Panc1 (cell line): ENCODE results near the gene ZC3H7A. TPM values are rescaled to one million over a fixed set of nuclear protein-coding genes. Genes with fewer than 3 reads are reported as not detected.

Experiments used
- ATAC-seq: fragments of 200-7000 bp; cut with Tn5 transposase; 2 replicates; pipeline ENCODE4 v1.9.1; 2020; ENCODE audit warnings: mild to moderate bottlenecking, moderate library complexity
- BruUV-seq: library from RNA; stranded (reverse); fragments of 400-500 nt; replicated peaks from 2 replicates; lab custom pipeline; 2021; lab: Mats Ljungman, UMichigan
- CTCF ChIA-PET: fragments of 300-600 bp; sonication (Branson Sonifier 250); formaldehyde crosslinking; loops from one replicate; lab custom pipeline; 2022; ENCODE audit warnings: antibody characterized with exemption; lab: Charles Lee
- POLR2A ChIA-PET: fragments of 300-600 bp; sonication (Branson Sonifier 250); formaldehyde crosslinking; loops from one replicate; lab custom pipeline; 2022; ENCODE audit warnings: antibody characterized with exemption; lab: Charles Lee
- DNase-seq: peaks from one replicate; pipeline ENCODE4 v3.0.0-alpha.2; 2010; ENCODE audit warnings: low read depth, low spot score
- H3K27ac ChIP-seq: 2 replicates; pipeline ENCODE4 v1.5.1; 2011; ENCODE audit warnings: mild to moderate bottlenecking, low read length, inconsistent platforms
- H3K27me3 ChIP-seq: fragments of 200-500 bp; sonication (Bioruptor generic); 2 replicates; pipeline ENCODE4 v1.6.0; 2014; ENCODE audit warnings: low read length, inconsistent platforms; ENCODE audit not compliant: control insufficient read depth, insufficient read depth
- H3K36me3 ChIP-seq: fragments of 200-500 bp; sonication (Bioruptor generic); 2 replicates; pipeline ENCODE4 v1.5.1; 2014; ENCODE audit warnings: inconsistent platforms, mild to moderate bottlenecking, low read length, moderate library complexity; ENCODE audit not compliant: control insufficient read depth, insufficient read depth
- H3K4me1 ChIP-seq: 2 replicates; pipeline ENCODE4 v1.5.1; 2011; ENCODE audit warnings: inconsistent platforms, mild to moderate bottlenecking, low read length, moderate library complexity; ENCODE audit not compliant: control insufficient read depth, insufficient read depth
- H3K4me3 ChIP-seq, 2 experiments: 2 replicates each; pipeline ENCODE4 v1.5.1; 2011 to 2012; ENCODE audit warnings: low read depth in 2 of 2, low read length in 2 of 2, mild to moderate bottlenecking in 2 of 2, inconsistent platforms in 1 of 2, moderate library complexity in 1 of 2
- H3K9me3 ChIP-seq: fragments of 200-500 bp; sonication (Bioruptor generic); 2 replicates; pipeline ENCODE4 v1.5.1; 2014; ENCODE audit warnings: low read depth, mild to moderate bottlenecking, inconsistent platforms, low read length, moderate library complexity; ENCODE audit not compliant: control insufficient read depth, insufficient read depth
- POLR2AphosphoS5 ChIP-seq: IDR thresholded peaks from 2 replicates; pipeline ENCODE4 v1.6.1; 2012; ENCODE audit warnings: mild to moderate bottlenecking, low read depth, low read length, moderate library complexity
- SIN3A ChIP-seq: IDR thresholded peaks from 2 replicates; pipeline ENCODE4 v1.6.1; 2012; ENCODE audit warnings: low read depth, mild to moderate bottlenecking, low read length, moderate library complexity, borderline replicate concordance; ENCODE audit not compliant: insufficient read depth
- TCF7L2 ChIP-seq: IDR thresholded peaks from 2 replicates; pipeline ENCODE4 v1.6.1; 2011; ENCODE audit warnings: mild to moderate bottlenecking, low read depth, low read length, inconsistent platforms
- in situ Hi-C: cut with HindIII; loops from 2 replicates; pipeline ENCODE4 v1.10.0; 2016; ENCODE audit warnings: low sequenced_read_pairs, low pct_unique_long_range_greater_than_20kb
- intact Hi-C: fragments of 100-400 bp; cut with micrococcal nuclease; formaldehyde crosslinking; loops from one replicate; pipeline ENCODE4 v1.10.0; 2022; ENCODE audit not compliant: unreplicated experiment
- total RNA-seq: library from RNA; stranded (reverse); gene quantifications from one replicate; pipeline ENCODE4 v1.2.1, GENCODE V29; 2021; ENCODE audit not compliant: unreplicated experiment
- TF ChIP-seq, protein P1 (sequence below): fragments of 450-650 bp; IDR thresholded peaks from 2 replicates; pipeline ENCODE4 v1.5.1; 2017; ENCODE audit warnings: mild to moderate bottlenecking
- TF ChIP-seq, protein P2 (sequence below), 2 experiments: IDR thresholded peaks; 2 replicates each; pipeline ENCODE4 v1.6.1; 2011 to 2012; ENCODE audit warnings: low read depth in 2 of 2, control low read depth in 1 of 2, low read length in 1 of 2, mild to moderate bottlenecking in 1 of 2, moderate library complexity in 1 of 2; ENCODE audit not compliant: insufficient read depth in 1 of 2

The ZC3H7A gene
- total RNA-seq, 1 experiment from 2014 or later = 52.3 TPM

DNA sequence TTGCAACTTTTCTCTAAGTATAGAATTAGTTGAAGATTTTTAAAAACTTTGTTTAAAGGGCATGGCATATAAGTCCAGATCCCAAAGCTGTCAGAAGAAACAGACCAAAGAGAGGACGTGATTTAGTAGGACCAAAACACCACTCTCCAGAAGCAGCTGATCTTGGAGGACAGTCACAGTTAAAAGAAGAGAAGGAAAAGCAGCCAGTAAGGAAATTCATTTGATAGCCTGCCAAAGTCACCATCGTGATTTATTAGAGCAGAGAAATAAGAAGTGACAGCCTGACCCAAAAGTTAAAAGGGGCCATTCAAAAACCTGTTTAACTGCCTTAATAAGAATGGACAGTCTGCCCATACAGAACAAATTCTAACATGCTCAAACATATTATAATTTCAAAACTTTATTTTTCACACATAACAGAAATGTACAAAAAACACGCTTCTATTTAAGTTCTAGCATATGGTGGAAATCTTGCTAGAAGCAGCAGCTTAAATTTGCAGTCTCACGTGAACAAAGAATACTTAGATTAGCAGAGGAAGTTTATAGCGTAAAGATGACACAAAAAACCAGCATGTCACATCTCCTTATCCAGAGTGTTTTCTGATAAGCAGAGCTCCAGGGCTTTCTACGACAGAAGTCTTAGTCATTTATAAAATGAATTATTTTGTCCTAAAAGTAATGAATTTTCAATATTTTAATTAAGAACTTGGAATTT lies 91.6 kb downstream of the ZC3H7A start:
- no peak for ATAC-seq
- Histone ChIP-seq H3K27me3 (no peaks in the 10 kb centered on the region), H3K27ac (no peak overlapping the region), H3K9me3 (no peaks in the 10 kb centered on the region), H3K4me3 (no peak overlapping the region), H3K36me3 (no peaks in the 10 kb centered on the region), H3K4me1 (no peaks in the 10 kb centered on the region)
- TSS peak; percentile 47 for BruUV-seq
- CTCF ChIA-PET = no interaction called here
- intact Hi-C loops (no loop called here), in situ Hi-C loops (no loop called here)
- POLR2A ChIA-PET = no interaction called here
- TF ChIP-seq, protein P1, sequence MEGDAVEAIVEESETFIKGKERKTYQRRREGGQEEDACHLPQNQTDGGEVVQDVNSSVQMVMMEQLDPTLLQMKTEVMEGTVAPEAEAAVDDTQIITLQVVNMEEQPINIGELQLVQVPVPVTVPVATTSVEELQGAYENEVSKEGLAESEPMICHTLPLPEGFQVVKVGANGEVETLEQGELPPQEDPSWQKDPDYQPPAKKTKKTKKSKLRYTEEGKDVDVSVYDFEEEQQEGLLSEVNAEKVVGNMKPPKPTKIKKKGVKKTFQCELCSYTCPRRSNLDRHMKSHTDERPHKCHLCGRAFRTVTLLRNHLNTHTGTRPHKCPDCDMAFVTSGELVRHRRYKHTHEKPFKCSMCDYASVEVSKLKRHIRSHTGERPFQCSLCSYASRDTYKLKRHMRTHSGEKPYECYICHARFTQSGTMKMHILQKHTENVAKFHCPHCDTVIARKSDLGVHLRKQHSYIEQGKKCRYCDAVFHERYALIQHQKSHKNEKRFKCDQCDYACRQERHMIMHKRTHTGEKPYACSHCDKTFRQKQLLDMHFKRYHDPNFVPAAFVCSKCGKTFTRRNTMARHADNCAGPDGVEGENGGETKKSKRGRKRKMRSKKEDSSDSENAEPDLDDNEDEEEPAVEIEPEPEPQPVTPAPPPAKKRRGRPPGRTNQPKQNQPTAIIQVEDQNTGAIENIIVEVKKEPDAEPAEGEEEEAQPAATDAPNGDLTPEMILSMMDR = no peak
- TF ChIP-seq, protein P2, sequence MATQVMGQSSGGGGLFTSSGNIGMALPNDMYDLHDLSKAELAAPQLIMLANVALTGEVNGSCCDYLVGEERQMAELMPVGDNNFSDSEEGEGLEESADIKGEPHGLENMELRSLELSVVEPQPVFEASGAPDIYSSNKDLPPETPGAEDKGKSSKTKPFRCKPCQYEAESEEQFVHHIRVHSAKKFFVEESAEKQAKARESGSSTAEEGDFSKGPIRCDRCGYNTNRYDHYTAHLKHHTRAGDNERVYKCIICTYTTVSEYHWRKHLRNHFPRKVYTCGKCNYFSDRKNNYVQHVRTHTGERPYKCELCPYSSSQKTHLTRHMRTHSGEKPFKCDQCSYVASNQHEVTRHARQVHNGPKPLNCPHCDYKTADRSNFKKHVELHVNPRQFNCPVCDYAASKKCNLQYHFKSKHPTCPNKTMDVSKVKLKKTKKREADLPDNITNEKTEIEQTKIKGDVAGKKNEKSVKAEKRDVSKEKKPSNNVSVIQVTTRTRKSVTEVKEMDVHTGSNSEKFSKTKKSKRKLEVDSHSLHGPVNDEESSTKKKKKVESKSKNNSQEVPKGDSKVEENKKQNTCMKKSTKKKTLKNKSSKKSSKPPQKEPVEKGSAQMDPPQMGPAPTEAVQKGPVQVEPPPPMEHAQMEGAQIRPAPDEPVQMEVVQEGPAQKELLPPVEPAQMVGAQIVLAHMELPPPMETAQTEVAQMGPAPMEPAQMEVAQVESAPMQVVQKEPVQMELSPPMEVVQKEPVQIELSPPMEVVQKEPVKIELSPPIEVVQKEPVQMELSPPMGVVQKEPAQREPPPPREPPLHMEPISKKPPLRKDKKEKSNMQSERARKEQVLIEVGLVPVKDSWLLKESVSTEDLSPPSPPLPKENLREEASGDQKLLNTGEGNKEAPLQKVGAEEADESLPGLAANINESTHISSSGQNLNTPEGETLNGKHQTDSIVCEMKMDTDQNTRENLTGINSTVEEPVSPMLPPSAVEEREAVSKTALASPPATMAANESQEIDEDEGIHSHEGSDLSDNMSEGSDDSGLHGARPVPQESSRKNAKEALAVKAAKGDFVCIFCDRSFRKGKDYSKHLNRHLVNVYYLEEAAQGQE (IDR thresholded peaks at IDR 0.05; ENCODE audit: insufficient read depth in 1 of 2, low read depth in 2 of 2, low read length in 1 of 2) = no peak
- TF ChIP-seq SIN3A = no peak
- TF ChIP-seq POLR2AphosphoS5 = no peak
- TF ChIP-seq TCF7L2 = no peak
- DNase-seq = no peak

Other genes with a start within 250 kb of the ZC3H7A start
- 85.2 TPM for gene LITAF, start 210.3 kb downstream of the ZC3H7A start, total RNA-seq
- 15.6 TPM for gene SNN, start 128.8 kb downstream of the ZC3H7A start, total RNA-seq
- gene TXNDC11, start 54.4 kb downstream of the ZC3H7A start, total RNA-seq = 30.5 TPM
- gene RSL1D1, start 54.3 kb upstream of the ZC3H7A start, total RNA-seq = 195 TPM
- 194 TPM for gene GSPT1, start 118.7 kb upstream of the ZC3H7A start, total RNA-seq
- 10.3 TPM for gene NPIPB2, start 144.8 kb upstream of the ZC3H7A start, total RNA-seq
- gene TNFRSF17, start 168.0 kb upstream of the ZC3H7A start, total RNA-seq = not detected
- 8.5 TPM for gene SNX29, start 179.5 kb upstream of the ZC3H7A start, total RNA-seq